SKM-1 treated with dmso at 0.1 percent for 144 hours (cell line): ENCODE measurements around the gene KDM1A.

ENCODE experiments used
- DNase-seq: peaks from one replicate; lab custom pipeline; 2025; ENCODE audit not compliant: unreplicated experiment; lab: John Stamatoyannopoulos, UW

Gene KDM1A

GRCh38 chr1:23066075-23066474, 46.8 kb downstream of the KDM1A start:
- no peak for DNase-seq

- DNase-seq: no peak
These were observed 49.9 kb downstream of the KDM1A start for GRCh38 chr1:23069149-23069548.

GRCh38 chr1:23069675-23070074, 50.4 kb downstream of the KDM1A start:
- no peak for DNase-seq

GRCh38 chr1:23074012-23074411, 54.7 kb downstream of the KDM1A start:
- no peak for DNase-seq

GRCh38 chr1:23079025-23079424, 59.8 kb downstream of the KDM1A start:
- no peak for DNase-seq

- no peak for DNase-seq
These were observed 61.6 kb downstream of the KDM1A start for GRCh38 chr1:23080885-23081284.

GRCh38 chr1:23081376-23081775, 62.1 kb downstream of the KDM1A start:
- DNase-seq: no peak

- DNase-seq: no peak
These were observed 64.6 kb downstream of the KDM1A start for GRCh38 chr1:23083714-23084480.

- DNase-seq: no peak
These were observed 65.6 kb downstream of the KDM1A start for GRCh38 chr1:23084880-23085279.

GRCh38 chr1:23085696-23086095, 66.4 kb downstream of the KDM1A start:
- DNase-seq: no peak

- no peak for DNase-seq
These were observed 68.8 kb downstream of the KDM1A start for GRCh38 chr1:23088027-23088426.

GRCh38 chr1:23090056-23090455, 70.8 kb downstream of the KDM1A start:
- no peak for DNase-seq

- no peak for DNase-seq
These were observed 72.3 kb downstream of the KDM1A start for GRCh38 chr1:23091545-23091944.

GRCh38 chr1:23092447-23092846, 73.2 kb downstream of the KDM1A start:
- no peak for DNase-seq

- DNase-seq: no peak
These were observed 78.0 kb downstream of the KDM1A start for GRCh38 chr1:23097316-23097715.

GRCh38 chr1:23098463-23099170, 79.3 kb downstream of the KDM1A start:
- peak; percentile 38 for DNase-seq

GRCh38 chr1:23099171-23099536, 79.9 kb downstream of the KDM1A start:
- DNase-seq: no peak

GRCh38 chr1:23100074-23100748, 80.9 kb downstream of the KDM1A start:
- DNase-seq: peak; percentile 94

GRCh38 chr1:23101101-23101827, 82.0 kb downstream of the KDM1A start:
- no peak for DNase-seq

- DNase-seq: no peak
These were observed 82.6 kb downstream of the KDM1A start for GRCh38 chr1:23101887-23102286.

- DNase-seq: no peak
These were observed 83.0 kb downstream of the KDM1A start for GRCh38 chr1:23102289-23102688.
